Brain microvascular endothelial cell (primary cell): ENCODE measurements around the gene TRIM29.

Experiments used
- DNase-seq: peaks from one replicate; pipeline ENCODE4 v3.0.0-alpha.2; 2020
- H3K27ac ChIP-seq: fragments of 250-450 bp; sonication (Bioruptor Pico); 2 replicates; pipeline ENCODE4 v1.5.1; 2020; ENCODE audit warnings: mild to moderate bottlenecking, moderate library complexity
- H3K27me3 ChIP-seq: fragments of 250-450 bp; sonication (Bioruptor Pico); replicated peaks from 2 replicates; pipeline ENCODE4 v1.5.1; 2020; ENCODE audit warnings: mild to moderate bottlenecking
- H3K36me3 ChIP-seq: fragments of 250-450 bp; sonication (Bioruptor Pico); replicated peaks from 2 replicates; pipeline ENCODE4 v1.5.1; 2020; ENCODE audit warnings: mild to moderate bottlenecking
- H3K4me3 ChIP-seq: 2 replicates; pipeline ENCODE4 v1.5.1; 2011; ENCODE audit warnings: low read depth, mild to moderate bottlenecking, control low read depth, low read length, moderate library complexity
- in situ Hi-C: cut with HindIII; loops from 2 replicates; pipeline ENCODE4 v1.10.0; 2017; ENCODE audit warnings: low sequenced_read_pairs, low pct_ligation_motif_present
- TF ChIP-seq, protein P1 (sequence below): IDR thresholded peaks from 2 replicates; pipeline ENCODE4 v1.5.1; 2011; ENCODE audit warnings: low read depth, mild to moderate bottlenecking, moderate library complexity, low read length, control low read depth, inconsistent platforms; ENCODE audit errors: missing control alignments

The TRIM29 gene

DNA sequence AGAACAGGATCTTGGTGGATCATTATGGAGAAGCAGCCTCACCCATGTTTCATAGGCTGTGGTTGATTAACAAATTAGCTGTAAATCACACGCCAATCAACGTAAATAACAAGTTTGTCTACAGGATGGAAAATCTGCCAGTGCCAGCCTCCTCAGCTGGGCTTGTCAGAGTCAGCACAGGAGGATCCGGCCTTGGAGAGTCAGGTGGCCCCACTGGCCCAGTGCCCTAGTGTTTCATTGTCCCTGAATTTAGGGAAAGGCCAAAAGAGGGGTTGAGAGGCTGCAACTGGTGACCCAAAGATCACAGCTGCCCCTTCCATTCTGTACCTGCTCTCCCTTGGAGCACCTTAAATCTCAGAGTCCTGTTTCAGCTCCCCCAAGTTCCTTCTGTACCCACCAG lies 42.4 kb downstream of the TRIM29 start:
- TF ChIP-seq, protein P1, sequence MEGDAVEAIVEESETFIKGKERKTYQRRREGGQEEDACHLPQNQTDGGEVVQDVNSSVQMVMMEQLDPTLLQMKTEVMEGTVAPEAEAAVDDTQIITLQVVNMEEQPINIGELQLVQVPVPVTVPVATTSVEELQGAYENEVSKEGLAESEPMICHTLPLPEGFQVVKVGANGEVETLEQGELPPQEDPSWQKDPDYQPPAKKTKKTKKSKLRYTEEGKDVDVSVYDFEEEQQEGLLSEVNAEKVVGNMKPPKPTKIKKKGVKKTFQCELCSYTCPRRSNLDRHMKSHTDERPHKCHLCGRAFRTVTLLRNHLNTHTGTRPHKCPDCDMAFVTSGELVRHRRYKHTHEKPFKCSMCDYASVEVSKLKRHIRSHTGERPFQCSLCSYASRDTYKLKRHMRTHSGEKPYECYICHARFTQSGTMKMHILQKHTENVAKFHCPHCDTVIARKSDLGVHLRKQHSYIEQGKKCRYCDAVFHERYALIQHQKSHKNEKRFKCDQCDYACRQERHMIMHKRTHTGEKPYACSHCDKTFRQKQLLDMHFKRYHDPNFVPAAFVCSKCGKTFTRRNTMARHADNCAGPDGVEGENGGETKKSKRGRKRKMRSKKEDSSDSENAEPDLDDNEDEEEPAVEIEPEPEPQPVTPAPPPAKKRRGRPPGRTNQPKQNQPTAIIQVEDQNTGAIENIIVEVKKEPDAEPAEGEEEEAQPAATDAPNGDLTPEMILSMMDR = no peak
- Histone ChIP-seq H3K4me3 (no peak overlapping the region), H3K36me3 (no peaks in the 10 kb centered on the region), H3K27ac (no peak overlapping the region), H3K27me3 (peaks cover 11% of the 10 kb centered on the region)
- no peak for DNase-seq
- in situ Hi-C loops = no loop called here

DNA sequence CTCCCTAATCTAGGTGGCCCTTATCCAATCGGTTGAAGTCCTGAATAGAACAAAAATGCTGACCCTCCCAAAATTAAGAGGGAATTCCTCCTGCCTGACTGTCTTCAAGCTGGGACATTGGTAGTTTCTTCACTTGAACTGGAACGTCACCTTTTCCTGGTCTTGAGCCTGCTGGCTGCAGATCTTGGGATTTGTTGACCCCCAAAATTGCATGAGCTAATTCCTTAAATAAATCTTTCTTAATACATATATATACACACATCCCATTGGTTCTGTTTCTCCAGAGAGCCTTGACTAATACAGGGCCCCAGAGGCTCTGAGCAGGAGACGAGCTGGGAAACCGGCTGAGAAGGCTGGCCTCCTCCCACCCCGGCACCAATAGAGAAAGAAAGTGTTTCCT lies 46.2 kb downstream of the TRIM29 start:
- Histone ChIP-seq H3K27ac (no peak overlapping the region), H3K36me3 (no peaks in the 10 kb centered on the region), H3K27me3 (peaks cover 8% of the 10 kb centered on the region), H3K4me3 (no peak overlapping the region)
- DNase-seq = no peak
- TF ChIP-seq, protein P1 = no peak
- in situ Hi-C loops = no loop called here

DNA sequence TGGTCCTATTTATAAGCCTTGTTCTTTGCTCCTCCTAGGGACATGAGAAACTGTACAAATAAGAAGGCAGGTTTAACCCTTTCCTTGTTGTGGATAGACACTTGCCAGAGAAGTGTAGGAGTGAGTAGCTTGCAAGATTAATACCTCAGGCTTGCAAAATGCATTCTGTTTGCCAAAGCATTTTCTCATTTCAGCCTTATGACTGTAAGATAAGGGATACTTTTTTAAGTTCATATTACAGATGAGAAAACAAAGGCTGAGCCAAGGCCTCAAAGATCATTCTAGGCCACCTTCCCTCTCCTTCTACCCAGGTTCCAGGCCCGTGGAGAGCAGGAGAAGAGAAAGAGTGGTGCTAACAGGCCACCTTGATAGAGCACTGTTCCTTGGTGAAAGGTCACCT lies 46.8 kb downstream of the TRIM29 start:
- Histone ChIP-seq H3K27me3 (peaks cover 3% of the 10 kb centered on the region), H3K36me3 (no peaks in the 10 kb centered on the region), H3K4me3 (no peak overlapping the region), H3K27ac (no peak overlapping the region)
- in situ Hi-C loops = no loop called here
- DNase-seq = no peak
- TF ChIP-seq, protein P1 = no peak

DNA sequence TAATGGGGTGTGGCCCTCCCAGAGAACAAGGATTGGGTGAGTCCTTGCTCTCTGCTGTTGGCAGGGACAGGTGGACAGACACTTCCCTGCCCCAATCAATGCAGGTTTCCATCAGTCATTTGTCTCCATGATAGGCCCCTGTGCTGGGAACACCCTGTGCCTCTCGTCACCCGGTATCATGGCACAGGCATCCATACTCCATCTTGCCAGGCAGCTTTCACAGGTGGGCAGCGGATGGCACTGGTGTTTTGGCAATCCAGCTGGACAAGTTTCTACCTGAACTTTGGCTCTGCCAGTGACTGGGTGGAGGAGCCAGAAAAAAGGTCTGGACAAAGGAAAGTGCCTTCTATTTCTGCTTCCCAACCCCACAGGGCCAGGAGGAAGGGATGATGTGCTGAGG lies 47.5 kb downstream of the TRIM29 start:
- H3K4me3 ChIP-seq = no peak overlapping the region
- H3K36me3 ChIP-seq = no peaks in the 10 kb centered on the region
- TF ChIP-seq, protein P1 = no peak
- H3K27ac ChIP-seq = no peak overlapping the region
- DNase-seq = no peak
- H3K27me3 ChIP-seq = no peaks in the 10 kb centered on the region
- in situ Hi-C loops = no loop called here

DNA sequence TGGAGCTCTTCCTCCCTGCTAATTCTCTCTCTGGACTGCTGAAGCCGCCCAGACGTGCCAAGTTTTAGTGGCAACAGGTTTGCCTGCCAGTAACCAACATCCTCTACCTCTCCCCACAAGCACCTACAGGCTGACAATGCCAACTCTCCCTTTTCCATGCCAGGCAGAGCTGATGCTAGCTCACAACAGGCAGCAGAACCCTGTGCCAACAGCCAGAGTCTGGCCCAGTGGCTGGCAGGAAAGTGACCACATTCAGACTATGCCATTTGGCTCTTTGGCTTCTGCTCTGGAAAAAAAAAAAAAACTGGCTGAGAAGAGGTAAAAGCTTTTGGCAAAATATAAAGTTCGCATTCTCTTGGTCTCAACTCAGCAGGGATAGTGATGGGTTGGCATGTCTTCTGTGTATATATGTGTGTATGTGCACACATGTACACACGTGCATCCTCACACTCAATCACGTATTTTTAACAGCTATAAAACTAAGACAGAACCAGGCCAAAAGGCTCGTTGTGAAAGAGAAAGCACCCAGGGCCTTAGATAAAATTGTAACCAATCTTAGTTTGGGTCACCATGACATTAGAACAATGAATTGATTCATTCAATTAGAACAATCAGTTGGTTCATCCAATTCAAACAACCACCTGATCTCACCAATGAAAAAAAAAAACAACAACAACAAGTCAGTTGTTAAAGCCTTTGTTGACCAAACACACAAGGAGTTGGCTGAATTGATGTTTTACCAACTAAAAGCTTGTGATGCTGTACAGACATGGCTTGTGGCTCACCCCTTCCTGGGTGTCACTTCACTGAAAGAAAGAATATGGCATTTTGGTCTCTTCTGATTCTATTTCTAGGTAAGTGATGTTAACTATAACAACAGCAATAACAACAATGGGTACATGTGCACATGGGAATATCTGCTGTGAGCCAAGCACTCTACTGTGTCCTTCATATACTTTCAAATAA lies 48.6 kb downstream of the TRIM29 start:
- Histone ChIP-seq H3K36me3 (no peaks in the 10 kb centered on the region), H3K4me3 (no peak overlapping the region), H3K27ac (no peak overlapping the region), H3K27me3 (no peaks in the 10 kb centered on the region)
- TF ChIP-seq, protein P1 = no peak
- no peak for DNase-seq
- in situ Hi-C loops = no loop called here
